Liver (tissue), 3 donors: ENCODE measurements around the gene CCDC92B.

Experiments
- CTCF ChIP-seq: fragments of 150-350 bp; IDR thresholded peaks from 2 replicates; pipeline ENCODE4 v1.5.1; 2017; ENCODE audit warnings: improper control_type of control experiment, low read depth, low read length; ENCODE audit not compliant: missing input control
- EGR1 ChIP-seq, 2 donors: IDR thresholded peaks; 2 replicates each; pipeline ENCODE4 v1.6.1; 2016 to 2018; ENCODE audit warnings: antibody characterized with exemption in 2 of 2, low read depth in 2 of 2
- FOXA1 ChIP-seq: IDR thresholded peaks from 2 replicates; pipeline ENCODE4 v1.6.1; 2016; ENCODE audit warnings: antibody characterized with exemption
- GABPA ChIP-seq, 2 donors: IDR thresholded peaks in 1 of 2; conservative IDR thresholded peaks in 1 of 2; 2 replicates each; pipeline ENCODE4 v1.6.1; 2016; ENCODE audit warnings: antibody characterized with exemption in 2 of 2, mild to moderate bottlenecking in 1 of 2, moderate library complexity in 1 of 2
- JUND ChIP-seq, 2 donors: IDR thresholded peaks; 2 replicates each; pipeline ENCODE4 v1.6.1; 2016; ENCODE audit warnings: antibody characterized with exemption in 2 of 2
- TAF1 ChIP-seq: conservative IDR thresholded peaks from 2 replicates; pipeline ENCODE4 v1.6.1; 2016; ENCODE audit warnings: antibody characterized with exemption, mild to moderate bottlenecking
- TF ChIP-seq, protein P1 (sequence below): IDR thresholded peaks from 2 replicates; pipeline ENCODE4 v1.6.1; 2016; ENCODE audit warnings: antibody characterized with exemption
- donor health status: healthy.
- donor health status: healthy.

GRCh38 chr17:2745317-2746037 is 4.0 kb downstream of the CCDC92B start:
- no peak for TF ChIP-seq CTCF
- no peak for TF ChIP-seq GABPA (IDR thresholded peaks at IDR 0.05 in 1 of 2, conservative IDR thresholded peaks at IDR 0.05 in 1 of 2)
- no peak for TF ChIP-seq JUND (IDR thresholded peaks at IDR 0.05)
- no peak for TF ChIP-seq EGR1 (IDR thresholded peaks at IDR 0.05; ENCODE audit: low read depth in 2 of 2)
- TF ChIP-seq, protein P1, sequence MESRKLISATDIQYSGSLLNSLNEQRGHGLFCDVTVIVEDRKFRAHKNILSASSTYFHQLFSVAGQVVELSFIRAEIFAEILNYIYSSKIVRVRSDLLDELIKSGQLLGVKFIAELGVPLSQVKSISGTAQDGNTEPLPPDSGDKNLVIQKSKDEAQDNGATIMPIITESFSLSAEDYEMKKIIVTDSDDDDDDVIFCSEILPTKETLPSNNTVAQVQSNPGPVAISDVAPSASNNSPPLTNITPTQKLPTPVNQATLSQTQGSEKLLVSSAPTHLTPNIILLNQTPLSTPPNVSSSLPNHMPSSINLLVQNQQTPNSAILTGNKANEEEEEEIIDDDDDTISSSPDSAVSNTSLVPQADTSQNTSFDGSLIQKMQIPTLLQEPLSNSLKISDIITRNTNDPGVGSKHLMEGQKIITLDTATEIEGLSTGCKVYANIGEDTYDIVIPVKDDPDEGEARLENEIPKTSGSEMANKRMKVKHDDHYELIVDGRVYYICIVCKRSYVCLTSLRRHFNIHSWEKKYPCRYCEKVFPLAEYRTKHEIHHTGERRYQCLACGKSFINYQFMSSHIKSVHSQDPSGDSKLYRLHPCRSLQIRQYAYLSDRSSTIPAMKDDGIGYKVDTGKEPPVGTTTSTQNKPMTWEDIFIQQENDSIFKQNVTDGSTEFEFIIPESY: no peak
- no peak for TF ChIP-seq TAF1
- TF ChIP-seq FOXA1: no peak
